NT2/D1 (cell line): ENCODE results near the gene LSM3.

Source experiments
- SUZ12 ChIP-seq: IDR thresholded peaks from 2 replicates; pipeline ENCODE4 v1.6.1; 2011; ENCODE audit not compliant: insufficient read length, insufficient read depth; ENCODE audit errors: extremely low read depth
- ZNF274 ChIP-seq: IDR thresholded peaks from 2 replicates; pipeline ENCODE4 v1.6.1; 2011; ENCODE audit warnings: mild to moderate bottlenecking, low read depth, low read length

DNA sequence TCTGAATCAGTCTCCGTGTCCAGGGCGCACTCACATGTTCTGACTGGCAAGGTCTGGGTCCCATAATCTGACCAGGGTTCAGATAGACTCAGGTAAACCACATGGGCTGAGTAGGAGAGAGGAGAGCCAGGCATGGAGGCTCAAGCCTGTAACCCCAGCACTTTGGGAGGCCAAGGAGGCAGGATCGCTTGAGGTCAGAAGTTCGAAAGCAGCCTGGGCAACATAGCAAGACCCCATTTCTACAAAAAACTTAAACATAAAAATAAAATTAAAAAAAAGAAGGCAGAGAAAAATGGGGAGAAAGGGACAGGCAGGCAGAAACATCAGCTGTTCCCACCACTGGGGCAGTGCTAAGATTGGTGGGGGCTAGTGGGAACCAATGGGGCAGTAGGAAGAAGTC lies 48.4 kb upstream of the LSM3 start:
- TF ChIP-seq ZNF274 (no peak), SUZ12 (no peak)
